Body of pancreas (tissue), 4 donors: Measurements from ENCODE around the gene PERCC1.

Experiments
- CTCF ChIP-seq, 7 experiments: fragments of 450-650 bp in 4 of 7; fragments of 200-600 bp in 3 of 7; sonication (generic) in 3 of 7; IDR thresholded peaks; one replicate each; pipeline ENCODE4 v1.5.1; 2016 to 2019; ENCODE audit warnings: antibody characterized with exemption in 7 of 7
- POLR2A ChIP-seq, 3 donors: fragments of 450-650 bp; IDR thresholded peaks; one replicate each; pipeline ENCODE4 v1.6.1; 2016; ENCODE audit warnings: antibody characterized with exemption in 3 of 3, mild to moderate bottlenecking in 2 of 3

- no peak for TF ChIP-seq CTCF (IDR thresholded peaks at IDR 0.05)
- peak; percentile 79 to 92 (median 85) for TF ChIP-seq POLR2A (IDR thresholded peaks at IDR 0.05)
Measured at GRCh38 chr16:1474796-1475551, 44.1 kb downstream of the PERCC1 start, which contains the start of gene CLCN7.
